NOMO-1 treated with DMSO at 0.1 percent for 48 hours (cell line): ENCODE results near the gene BBS1.
A peak's percentile ranks its signal among the peaks of the same experiment; 100 is the strongest.

Experiments
- DNase-seq: peaks from one replicate; lab custom pipeline; 2025; ENCODE audit not compliant: unreplicated experiment; lab: John Stamatoyannopoulos, UW

The BBS1 gene

DNA sequence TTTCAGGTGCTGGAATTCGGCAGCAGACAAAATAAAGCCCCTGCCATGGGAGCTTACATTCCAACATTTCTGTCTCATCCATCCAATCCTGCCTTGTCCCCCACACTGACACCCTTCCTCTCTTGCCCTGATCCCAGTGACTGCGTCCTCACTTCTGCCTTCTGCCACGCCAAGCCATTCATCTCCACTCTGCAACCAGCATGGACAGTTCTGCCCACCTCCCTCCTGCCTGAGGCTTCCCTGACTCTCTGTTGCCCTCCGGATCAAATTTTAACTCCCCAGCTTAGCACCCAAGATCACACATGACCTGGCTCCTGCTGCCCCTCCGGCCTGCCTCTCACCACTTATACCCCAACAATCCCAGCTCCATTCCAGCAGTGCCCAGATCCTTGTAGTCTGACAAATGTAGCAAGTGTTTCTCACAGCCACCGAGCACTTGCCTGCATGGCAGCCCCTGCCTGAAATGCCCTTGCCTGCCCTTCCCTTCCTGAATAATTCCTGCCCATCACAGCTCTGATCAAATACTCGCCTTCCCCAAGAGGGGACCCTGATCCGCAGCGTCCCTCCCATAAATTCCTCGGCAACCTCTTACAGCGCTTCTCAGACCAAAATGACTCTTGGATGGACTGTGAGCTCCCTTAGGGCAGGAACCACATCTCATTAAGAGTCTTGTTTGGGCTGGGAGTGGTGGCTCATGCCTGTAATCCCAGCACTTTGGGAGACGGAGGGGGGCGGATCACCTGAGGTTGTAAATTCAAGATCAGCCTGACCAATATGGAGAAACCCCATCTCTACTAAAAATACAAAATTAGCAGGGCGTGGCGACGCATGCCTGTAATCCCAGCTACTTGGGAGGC lies 38.6 kb downstream of the BBS1 start:
- DNase-seq, result no peak

- no peak for DNase-seq
These were observed 39.3 kb downstream of the BBS1 start for GRCh38 chr11:66549696-66550095.

GRCh38 chr11:66550887-66551286 lies 40.5 kb downstream of the BBS1 start:
- no peak for DNase-seq

DNA sequence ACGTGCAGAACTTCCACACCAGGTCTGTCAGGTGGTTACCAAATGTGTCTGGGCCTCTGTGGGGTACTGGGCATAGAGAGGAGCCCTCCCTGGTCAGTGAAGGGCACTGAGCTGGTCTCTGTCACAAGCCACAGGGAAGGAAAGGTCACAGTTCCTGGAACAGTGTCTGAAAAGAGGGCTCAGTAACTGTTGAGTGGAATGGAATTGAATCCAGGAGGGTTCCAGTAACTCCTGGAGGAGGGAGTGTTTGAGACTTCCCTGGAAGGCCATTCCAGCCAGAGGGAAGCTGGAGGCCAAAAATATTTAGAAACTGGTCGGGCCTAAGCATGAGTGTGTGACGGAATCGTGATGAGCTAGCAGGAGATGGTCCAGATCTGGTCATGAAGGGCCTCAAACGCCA lies 44.2 kb downstream of the BBS1 start:
- no peak for DNase-seq

- no peak for DNase-seq
These were observed 45.0 kb downstream of the BBS1 start for GRCh38 chr11:66555416-66555815.

- DNase-seq, result no peak
These were observed 45.7 kb downstream of the BBS1 start for GRCh38 chr11:66556086-66556485.

DNA sequence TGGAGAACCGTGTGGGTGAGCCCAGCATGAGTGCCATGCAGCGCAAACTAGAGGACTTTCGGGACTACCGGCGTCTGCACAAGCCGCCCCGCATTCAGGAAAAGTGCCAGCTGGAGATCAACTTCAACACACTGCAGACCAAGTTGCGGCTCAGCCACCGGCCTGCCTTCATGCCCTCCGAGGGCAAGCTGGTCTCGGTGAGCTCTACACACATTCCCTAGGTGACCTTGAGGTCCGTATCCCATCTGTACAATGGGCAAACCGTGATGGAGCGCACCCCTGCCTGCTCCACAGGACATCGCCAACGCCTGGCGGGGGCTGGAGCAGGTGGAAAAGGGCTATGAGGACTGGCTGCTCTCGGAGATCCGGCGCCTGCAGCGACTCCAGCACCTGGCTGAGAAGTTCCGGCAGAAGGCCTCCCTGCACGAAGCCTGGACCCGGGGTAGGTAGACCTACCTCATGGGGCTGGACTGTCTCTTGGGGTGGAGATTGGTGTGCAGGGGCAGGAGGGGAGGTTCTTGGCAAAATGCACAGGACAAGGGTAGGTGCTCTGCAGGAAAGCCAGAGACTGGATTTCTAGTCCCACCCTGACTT lies 47.4 kb downstream of the BBS1 start:
- no peak for DNase-seq

DNA sequence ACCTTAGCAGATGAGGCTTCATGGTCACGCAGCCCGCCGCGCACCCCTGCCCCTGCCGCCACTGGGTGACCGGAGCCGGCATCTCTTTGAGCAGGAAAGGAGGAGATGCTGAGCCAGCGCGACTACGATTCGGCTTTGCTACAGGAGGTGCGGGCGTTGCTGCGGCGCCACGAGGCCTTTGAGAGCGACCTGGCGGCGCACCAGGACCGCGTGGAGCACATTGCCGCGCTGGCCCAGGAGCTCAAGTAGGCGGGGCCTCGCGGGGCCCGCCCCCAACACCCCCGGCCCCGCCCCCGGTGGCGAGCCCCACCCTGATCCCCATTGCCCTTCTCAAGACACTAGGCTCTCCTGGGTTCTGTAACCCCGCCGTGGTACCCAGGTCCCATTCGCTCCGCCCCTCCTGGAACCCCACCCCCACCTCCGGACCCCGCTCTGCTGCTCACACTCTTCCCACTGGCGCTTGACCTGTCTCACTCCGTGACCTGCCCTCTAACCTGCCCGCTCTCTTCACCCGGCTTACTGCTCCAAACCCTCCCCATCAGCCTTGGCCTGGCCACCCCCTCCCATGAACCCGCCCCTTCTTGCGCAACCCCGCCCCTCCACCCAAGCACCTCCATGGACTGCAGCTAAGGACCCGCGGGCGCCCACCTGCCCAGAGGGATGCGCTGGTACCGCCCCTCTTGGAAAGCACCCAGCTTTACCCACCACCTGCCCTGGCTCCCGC lies 48.9 kb downstream of the BBS1 start:
- no peak for DNase-seq

DNA sequence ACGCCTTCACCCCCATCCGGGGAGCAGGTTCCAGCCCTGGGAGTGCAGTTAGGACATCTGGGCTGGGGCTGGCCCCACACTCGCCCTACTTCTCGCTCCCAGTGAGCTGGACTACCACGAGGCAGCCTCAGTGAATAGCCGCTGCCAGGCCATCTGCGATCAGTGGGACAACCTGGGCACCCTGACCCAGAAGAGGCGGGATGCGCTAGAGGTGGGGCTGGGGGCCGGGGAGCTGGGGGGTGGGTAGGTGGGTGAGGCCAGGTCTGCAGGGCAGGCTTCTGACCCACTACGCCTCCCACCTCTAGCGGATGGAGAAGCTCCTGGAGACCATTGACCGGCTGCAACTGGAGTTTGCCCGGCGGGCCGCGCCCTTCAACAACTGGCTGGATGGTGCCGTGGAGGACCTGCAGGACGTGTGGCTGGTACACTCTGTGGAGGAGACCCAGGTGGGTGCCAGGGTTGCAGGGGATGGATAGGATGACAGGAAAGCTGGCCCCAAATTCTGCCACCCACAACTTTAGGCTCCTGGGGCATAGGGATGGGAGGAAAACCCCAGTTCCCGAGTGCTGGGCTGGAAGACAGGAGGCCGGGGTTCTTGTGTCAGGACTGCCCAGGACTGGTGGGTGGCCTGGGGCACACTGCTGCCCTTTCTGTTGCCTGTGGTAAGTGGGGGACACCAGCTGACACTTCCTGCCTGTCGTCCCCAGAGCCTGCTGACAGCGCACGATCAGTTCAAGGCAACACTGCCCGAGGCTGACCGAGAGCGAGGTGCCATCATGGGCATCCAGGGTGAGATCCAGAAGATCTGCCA lies 49.6 kb downstream of the BBS1 start:
- DNase-seq, result no peak

DNA sequence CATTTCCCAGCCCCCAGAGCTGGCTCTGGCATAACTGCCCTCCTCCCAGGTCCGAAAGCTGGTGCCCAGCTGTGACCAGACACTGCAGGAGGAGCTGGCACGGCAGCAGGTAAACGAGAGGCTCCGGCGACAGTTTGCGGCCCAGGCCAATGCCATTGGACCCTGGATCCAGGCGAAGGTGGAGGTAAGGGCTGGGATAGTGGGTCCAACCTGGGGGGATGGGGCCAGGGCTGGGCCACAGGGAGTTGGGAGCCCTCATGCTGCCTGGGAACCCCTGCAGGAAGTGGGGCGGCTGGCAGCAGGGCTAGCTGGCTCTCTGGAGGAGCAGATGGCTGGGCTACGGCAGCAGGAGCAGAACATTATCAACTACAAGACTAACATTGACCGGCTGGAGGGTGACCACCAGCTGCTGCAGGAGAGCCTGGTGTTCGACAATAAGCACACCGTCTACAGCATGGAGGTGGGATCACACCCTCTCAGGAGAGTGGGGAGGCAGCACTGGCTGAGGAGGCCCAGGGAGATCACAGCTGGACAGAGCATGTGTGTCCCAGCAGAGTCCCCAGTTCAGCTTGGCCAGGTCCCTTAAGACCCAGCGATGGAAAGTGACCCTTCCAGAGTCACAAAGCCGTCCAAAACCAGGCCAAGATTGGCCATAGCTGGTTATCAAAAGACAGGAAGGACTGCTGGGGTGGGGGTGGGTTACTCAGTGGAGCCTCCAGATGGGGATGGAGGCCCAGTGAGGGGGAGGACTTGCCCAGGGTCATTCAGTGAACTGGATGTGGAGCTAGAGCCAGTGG lies 50.9 kb downstream of the BBS1 start:
- no peak for DNase-seq

DNA sequence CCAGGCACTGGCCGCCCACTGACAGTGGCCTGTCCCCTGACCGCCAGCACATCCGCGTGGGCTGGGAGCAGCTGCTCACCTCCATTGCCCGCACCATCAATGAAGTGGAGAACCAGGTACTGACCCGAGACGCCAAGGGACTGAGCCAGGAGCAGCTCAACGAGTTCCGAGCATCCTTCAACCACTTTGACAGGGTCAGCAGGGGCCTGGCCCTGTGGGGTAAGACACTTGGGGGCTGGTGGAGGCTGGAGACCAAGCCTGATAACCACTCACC lies 51.5 kb downstream of the BBS1 start:
- no peak for DNase-seq

- DNase-seq, result no peak
These were observed 51.8 kb downstream of the BBS1 start for GRCh38 chr11:66562275-66562674.

DNA sequence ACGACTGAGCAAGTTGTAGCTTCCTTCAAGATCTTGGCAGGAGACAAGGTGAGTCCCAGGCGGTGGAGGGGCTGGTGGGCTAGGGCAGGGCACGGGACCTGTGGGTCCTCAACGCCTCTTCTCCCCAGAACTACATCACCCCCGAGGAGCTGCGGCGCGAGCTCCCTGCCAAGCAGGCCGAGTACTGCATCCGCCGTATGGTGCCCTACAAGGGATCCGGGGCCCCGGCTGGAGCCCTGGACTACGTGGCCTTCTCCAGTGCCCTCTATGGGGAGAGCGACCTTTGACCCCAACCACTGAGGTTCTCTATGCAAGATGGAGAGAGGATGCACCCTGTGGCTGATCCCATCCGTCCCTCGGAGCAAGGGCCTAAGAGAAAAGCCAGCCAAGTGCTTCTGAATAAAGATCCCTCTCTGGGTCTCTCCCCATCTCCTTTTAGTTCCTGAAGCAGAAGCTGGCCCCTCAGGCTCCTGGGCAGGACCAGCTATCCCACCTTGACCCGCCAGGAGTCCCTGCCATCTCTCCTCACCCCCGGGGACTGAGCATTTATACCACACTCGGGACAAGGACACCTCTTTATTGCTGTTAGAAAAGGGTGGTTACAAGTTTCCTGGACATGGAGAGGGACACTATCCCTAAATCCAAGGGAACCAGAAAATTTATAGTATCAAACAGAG lies 52.6 kb downstream of the BBS1 start:
- DNase-seq, result no peak

GRCh38 chr11:66563832-66564231 lies 53.4 kb downstream of the BBS1 start:
- DNase-seq, result no peak

GRCh38 chr11:66564538-66564937 lies 54.1 kb downstream of the BBS1 start:
- no peak for DNase-seq

DNA sequence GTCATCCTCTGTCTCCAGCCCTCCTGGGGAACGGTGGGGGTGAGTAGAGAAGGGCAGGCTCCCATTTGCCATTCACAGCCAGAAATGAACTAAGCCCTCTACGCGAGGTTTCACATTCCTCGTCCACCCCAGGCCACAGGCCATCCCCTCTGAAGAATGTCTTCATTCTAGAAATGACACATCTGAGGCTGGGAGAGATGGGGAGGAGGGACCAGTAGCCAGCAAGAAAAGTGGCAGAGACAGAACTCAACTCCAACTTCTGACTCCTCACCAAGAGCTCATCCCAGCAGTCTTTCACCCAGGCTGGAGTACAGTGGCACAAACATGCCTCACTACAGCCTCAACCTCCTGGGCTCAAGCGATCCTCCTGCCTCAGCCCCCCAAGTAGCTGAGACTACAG lies 54.5 kb downstream of the BBS1 start:
- DNase-seq, result no peak

DNA sequence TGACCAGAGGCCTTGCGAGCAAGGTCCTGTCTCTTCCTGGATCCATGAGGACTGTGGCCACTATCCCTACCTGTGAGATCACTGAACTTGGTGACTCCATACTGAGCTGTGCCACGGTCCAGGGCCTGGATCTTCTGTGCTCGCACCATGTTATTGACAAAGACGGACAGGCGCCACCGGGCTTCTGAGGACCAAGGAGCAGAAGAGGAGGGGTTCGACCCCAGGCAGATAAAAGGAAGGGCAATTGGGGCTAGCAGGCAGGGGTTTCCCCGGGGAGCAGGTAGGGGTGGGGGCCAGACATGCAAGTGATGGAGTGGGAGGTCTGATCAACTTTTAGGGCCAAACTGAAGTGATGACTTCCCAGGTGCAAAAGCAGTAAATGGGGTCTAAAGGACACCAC lies 55.8 kb downstream of the BBS1 start:
- no peak for DNase-seq

- no peak for DNase-seq
These were observed 57.3 kb downstream of the BBS1 start for GRCh38 chr11:66567787-66568123.

DNA sequence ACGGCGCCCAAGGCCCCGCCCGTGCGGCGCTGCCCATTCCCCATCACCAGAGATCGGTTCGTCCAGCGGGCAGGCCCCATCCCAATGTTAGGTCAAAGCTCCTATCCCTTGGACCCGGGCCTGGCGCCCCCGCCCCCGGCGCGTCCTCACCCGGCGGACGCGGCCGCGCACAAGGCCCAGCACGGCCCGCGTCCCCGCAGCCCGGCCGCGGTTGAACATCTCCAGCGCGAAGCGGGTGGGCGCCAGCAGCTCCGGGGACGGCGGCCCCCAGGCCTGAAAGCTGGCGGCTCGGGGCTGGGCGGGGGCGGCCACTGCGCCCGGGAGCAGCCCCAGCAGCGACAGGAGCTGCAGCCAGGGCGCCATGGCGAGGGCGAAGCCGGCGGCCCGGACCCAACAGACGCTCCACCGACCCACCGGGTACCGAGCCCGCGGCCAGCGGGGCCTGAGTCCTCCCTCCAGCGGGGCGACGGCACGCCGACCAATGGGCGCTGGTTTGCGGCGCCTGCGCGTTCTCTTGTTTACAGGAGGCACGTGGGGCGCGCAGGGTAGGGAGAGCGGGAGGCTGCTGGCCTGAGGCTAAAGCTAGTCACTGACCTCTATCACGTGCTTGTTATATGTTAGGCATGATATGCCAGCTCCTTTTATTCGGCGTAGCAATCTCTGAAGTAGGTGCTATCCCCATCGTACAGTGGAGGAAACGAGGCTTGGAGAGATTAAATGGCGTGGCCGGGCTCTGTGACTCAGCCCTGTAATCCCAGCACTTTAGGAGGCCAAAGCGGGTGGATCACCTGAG lies 57.9 kb downstream of the BBS1 start, which contains the start of gene CTSF:
TSS of gene CTSF (minus strand) at position 483 of the 793 bp plus-strand sequence. CDS start at position 363, 120 bp downstream.
- DNase-seq, result peak; percentile 47
